Muscle of arm (tissue), 14 donors: Measurements from ENCODE around the gene PADI4. TPM values are rescaled to one million over a fixed set of nuclear protein-coding genes. Genes with fewer than 3 reads are reported as not detected.

Experiments
- DNase-seq: peaks from one replicate; pipeline ENCODE4 v3.0.0-alpha.2; 2013
- long read RNA-seq, 11 donors: transcript quantifications; one replicate each; lab custom pipeline, GENCODE V29; 2026
- polyA plus RNA-seq, 12 donors: library from polyadenylated mRNA; unstranded; fragments of 120-200 nt; gene quantifications; one replicate each; pipeline ENCODE4 v1.2.1, GENCODE V29; 2013; ENCODE audit not compliant: insufficient read length in 12 of 12

The PADI4 gene, protein sequence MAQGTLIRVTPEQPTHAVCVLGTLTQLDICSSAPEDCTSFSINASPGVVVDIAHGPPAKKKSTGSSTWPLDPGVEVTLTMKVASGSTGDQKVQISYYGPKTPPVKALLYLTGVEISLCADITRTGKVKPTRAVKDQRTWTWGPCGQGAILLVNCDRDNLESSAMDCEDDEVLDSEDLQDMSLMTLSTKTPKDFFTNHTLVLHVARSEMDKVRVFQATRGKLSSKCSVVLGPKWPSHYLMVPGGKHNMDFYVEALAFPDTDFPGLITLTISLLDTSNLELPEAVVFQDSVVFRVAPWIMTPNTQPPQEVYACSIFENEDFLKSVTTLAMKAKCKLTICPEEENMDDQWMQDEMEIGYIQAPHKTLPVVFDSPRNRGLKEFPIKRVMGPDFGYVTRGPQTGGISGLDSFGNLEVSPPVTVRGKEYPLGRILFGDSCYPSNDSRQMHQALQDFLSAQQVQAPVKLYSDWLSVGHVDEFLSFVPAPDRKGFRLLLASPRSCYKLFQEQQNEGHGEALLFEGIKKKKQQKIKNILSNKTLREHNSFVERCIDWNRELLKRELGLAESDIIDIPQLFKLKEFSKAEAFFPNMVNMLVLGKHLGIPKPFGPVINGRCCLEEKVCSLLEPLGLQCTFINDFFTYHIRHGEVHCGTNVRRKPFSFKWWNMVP
- polyA plus RNA-seq, result 1 to 10 TPM in 1 of 12 donors, under 1 TPM in 9, not detected in 2; 0.16 to 5.1 (median 0.49) TPM
- long read RNA-seq, donor 1, result 0 reads
- long read RNA-seq, donor 2, result 0 reads
- long read RNA-seq, donor 3, result 0 reads
- long read RNA-seq, donor 4, result 0 reads
- long read RNA-seq, donor 5, partial matches to known transcripts, result 0 of 1 reads
- long read RNA-seq, donor 5, other reads (novel, unspliced or antisense), result 0 of 1 reads
- long read RNA-seq, donor 6, result 0 reads
- long read RNA-seq, donor 7, result 0 reads
- long read RNA-seq, donor 8, result 0 reads
- long read RNA-seq, donor 9, result 0 reads
- long read RNA-seq, donor 10, result 0 reads
- long read RNA-seq, donor 11, result 0 reads

- no peak for DNase-seq
Observed at GRCh38 chr1:17307946-17308345, at the start of gene PADI4. TSS of gene PADI4 (plus strand) at chr1:17308197. CDS start at chr1:17308223, 26 bp downstream.

GRCh38 chr1:17258758-17259130 lies 49.3 kb upstream of the PADI4 start:
- no peak for DNase-seq

- no peak for DNase-seq
Observed at GRCh38 chr1:17259233-17259873, 48.6 kb upstream of the PADI4 start.

DNA sequence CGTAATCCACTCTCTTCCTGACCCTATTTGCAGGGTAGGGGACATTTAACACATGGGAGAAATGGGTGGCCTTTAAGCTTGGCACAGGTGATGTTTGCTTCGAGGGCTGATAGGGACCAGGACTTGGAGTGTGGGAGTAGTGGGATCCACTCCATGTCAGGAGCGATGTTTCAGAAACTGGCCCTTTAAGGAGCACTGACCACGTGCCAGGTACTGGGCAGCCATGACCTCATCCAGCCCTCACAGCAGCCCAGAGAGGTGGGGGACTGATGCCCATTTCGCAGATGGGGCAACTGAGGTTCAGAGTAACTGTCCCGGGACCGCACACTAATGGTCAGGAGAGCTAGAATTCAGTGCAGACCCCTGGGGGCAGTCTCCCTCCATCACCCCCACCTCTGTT lies 47.7 kb upstream of the PADI4 start:
- no peak for DNase-seq

GRCh38 chr1:17260738-17261137 lies 47.3 kb upstream of the PADI4 start:
- no peak for DNase-seq

- DNase-seq, result no peak
Observed at GRCh38 chr1:17263936-17264335, 44.1 kb upstream of the PADI4 start.

- DNase-seq, result no peak
Observed at GRCh38 chr1:17264470-17264869, 43.5 kb upstream of the PADI4 start.

DNA sequence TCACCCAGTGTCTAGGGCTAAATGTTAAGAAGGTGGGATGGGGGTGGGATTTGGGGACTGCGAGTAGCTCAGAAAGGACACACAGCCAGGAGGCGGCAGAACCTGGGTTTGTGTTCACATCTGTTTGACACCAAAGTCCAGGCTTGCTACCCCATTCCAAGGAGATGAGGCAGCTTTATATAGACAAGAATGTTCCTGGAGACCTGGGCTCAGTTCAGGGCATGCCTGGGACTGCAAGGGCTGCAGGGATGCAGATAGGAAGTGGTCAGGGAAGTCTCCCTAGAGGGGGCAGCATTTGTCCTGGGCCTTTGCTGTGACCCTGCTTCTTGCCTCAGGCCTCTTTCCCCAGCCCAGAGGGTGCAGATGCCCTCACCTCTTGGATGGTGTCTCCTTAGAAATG lies 42.8 kb upstream of the PADI4 start:
- DNase-seq, result no peak

DNA sequence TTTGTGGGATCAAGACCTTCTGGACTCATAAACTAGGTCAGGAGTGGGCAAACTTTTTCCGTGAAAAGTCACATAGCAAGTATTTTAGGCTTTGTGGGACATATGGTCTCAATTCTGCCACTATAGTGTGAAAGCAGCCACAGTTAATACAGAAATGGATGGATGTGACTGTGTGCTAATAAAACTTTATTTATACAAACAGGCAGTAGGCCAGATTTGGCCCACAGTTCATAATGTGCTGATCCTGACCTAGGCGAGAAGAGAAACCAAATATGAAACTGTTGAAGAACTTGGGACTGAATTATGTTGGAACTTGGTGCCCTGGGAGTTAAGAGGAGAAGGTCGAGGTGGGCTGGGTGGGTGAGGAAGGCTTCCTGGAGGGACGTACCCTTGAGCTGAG lies 42.0 kb upstream of the PADI4 start:
- no peak for DNase-seq

DNA sequence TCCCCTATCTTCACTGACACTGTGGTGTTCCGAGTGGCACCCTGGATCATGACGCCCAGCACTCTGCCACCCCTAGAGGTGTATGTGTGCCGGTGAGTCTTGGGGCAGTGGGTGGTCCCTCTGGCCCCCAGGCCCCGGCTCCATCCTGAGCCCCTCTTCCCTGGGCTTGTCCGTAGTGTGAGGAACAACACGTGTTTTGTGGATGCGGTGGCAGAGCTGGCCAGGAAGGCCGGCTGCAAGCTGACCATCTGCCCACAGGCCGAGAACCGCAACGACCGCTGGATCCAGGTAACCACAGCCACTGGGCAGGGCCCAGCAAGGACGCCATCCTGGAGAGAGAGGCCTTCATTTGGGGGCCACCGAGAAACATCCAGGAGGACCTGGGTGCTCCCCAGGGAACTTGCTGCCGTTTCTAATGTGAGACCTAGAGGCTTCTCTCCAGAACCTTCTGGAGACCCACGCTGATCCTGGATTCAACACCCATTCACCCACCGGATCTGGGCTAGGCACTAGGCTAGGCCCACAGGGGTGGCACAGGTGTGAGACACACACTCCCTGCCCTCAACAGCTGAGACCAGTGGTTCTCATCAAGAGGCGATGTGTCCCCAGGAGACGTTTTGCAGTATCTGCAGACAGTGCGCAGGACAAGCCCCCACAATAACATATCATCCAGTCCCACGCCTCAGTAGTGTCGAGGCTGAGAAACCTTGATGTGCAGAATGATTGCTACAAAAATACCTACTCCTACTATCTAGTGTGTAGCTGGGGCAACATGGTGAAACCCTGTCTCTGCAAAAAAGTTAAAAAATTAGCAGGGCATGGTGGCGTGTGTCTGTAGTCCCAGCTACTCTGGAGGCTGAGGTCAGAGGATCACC lies 36.9 kb upstream of the PADI4 start:
- DNase-seq, result no peak

GRCh38 chr1:17272066-17272465 lies 35.9 kb upstream of the PADI4 start:
- DNase-seq, result no peak

DNA sequence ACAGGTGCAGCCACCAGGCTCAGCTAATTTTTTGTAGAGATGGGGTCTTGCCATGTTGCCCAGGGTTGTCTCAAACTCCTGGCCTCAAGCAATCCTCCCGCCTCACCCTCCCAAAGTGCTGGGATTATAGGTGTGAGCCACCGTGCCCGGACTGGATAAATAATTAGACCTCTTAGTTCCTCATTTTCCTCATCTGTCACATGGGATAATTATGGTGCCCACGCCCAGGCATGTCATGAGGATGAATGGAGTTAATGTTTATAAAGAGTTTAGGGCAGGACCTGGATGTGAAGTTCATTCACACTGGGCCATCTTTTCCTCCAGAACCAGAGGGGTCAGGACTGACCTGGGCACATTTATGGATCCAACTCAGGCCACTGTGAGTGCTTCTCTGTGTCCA lies 35.4 kb upstream of the PADI4 start:
- no peak for DNase-seq

- no peak for DNase-seq
Observed at GRCh38 chr1:17273096-17273495, 34.9 kb upstream of the PADI4 start.

DNA sequence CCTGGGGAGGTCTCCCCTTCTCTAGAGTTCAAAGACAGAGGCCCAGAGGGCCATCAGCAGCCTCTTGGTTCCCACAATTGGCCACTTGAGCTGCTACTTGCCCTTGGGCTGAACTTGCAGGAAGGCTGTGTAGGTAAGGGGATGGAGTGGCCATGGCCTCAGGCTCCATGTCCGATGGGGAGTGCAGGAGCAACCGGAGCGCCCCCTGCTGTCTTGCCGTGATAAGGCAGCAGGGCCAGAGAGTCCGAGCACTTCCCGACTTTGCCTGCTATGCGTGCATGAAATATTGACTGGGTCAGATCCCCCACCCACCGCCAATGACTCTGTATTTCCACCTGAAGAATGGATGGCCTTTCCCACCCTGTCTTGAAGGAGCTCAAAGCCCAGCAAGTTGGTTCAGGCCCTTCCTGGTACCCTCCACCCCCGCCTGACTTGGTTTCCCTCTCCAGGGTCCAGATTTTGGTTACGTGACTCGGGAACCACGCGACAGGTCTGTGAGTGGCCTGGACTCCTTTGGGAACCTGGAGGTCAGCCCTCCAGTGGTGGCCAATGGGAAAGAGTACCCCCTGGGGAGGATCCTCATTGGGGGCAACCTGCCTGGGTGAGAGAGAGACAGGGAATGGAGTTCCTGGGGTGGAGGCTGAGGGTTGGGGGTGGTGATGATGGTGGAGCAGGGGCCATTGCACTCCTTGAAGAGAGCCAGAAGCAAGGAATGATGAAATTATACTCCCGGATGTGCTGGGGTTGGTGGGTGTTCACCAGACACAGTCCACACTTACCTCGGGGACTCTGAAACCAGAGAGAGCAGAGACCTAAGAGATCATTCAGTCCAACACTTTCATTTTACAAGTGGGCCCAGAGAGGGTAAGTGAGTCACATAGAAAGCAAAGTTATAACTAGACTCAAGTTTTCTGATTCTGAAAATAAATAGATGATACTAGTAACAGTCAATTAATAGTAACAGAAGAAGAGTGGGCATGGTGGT lies 33.5 kb upstream of the PADI4 start:
- DNase-seq, result no peak

- DNase-seq, result peak; percentile 7
Observed at GRCh38 chr1:17276568-17276967, 31.4 kb upstream of the PADI4 start.

- DNase-seq, result no peak
Observed at GRCh38 chr1:17277511-17278159, 30.4 kb upstream of the PADI4 start.

- DNase-seq, result no peak
Observed at GRCh38 chr1:17278996-17279830, 28.8 kb upstream of the PADI4 start.

GRCh38 chr1:17280436-17280835 lies 27.6 kb upstream of the PADI4 start:
- no peak for DNase-seq
